COLO668 (cell line): Measurements from ENCODE around the gene PITPNM3.
"Not testable (repeated sequence)": the region's sequence is repeated elsewhere in the genome, so short reads cannot be mapped to it uniquely, and the experiment has no call there.

ENCODE experiments used
- DNase-seq: peaks from one replicate; lab custom pipeline; 2025; ENCODE audit not compliant: unreplicated experiment; lab: John Stamatoyannopoulos, UW

PITPNM3 gene

GRCh38 chr17:6574687-6575595 lies 18.6 kb upstream of the PITPNM3 start:
- DNase-seq, result no peak

DNA sequence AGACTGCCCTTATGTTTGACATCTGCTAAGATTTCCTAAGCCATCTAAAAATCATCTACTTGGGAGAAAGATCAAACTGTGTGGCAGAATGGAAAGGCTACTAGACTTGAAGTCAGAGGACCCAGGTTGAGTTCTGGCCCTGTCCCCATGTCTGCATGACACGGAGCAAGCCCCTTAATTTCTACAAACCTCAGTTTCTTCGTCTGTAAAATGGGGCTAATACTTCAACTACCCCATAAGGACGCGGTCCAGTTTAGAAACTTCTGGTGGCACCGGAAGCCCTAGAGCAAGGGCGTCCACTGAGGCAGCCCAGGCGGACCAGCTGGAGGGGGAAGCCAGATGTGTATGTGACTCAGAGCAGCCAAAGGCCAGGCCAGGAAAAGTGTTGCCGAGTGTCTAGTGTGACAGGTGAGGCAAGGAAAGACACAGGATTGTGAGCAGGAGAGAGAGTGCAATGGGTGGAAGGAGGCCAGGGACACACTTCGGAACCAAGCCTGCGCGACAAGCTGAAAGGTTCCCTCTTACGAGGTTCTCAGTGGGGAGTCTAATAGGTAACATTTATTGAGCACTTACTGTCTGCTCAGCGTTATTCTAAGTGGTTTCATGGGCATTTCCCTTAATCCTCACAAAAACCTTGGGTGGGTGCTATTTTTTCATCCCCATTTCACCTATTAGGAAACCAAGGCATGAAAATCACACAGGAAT lies 17.8 kb upstream of the PITPNM3 start:
- no peak for DNase-seq

DNA sequence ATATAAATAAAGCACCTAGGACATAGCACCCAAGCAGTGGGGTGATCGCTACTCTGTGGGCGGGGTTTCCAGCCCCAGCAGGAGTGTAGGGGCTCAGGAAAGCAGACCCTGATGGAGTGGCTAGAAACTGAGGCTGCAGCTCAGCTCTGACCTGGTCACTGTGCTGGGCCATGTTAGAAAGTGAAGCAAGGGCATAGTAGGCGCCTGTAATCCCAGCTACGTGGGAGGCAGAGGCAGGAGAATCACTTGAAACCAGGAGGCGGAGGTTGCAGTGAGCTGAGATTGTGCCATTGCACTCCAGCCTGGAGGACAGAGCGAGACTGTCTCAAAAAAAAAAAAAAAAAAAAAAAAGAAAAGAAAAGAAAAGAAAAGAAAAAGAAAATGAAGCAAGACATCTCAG lies 17.1 kb upstream of the PITPNM3 start:
- DNase-seq, result not testable (repeated sequence)

DNA sequence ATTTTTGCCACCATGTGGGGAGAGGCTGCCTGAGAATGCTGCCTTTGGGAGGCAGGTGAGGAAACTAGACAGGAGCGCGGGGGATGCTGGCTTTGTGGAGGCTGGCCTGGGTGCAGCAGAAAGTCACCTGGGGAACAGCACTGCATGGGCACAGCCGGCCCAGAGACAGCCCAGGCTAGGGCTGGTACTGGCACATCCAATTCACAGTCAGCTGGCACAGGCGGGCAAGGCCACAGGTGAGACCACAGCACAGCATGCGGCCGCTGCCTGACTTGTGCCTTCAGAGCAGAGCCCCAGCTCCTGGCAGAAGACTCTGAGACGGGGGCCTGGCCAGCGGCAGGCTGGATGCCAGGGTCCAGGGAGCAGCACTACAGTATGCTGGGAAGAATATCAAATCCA lies 16.6 kb upstream of the PITPNM3 start:
- DNase-seq, result no peak

GRCh38 chr17:6571452-6571781 lies 15.1 kb upstream of the PITPNM3 start:
- no peak for DNase-seq

DNA sequence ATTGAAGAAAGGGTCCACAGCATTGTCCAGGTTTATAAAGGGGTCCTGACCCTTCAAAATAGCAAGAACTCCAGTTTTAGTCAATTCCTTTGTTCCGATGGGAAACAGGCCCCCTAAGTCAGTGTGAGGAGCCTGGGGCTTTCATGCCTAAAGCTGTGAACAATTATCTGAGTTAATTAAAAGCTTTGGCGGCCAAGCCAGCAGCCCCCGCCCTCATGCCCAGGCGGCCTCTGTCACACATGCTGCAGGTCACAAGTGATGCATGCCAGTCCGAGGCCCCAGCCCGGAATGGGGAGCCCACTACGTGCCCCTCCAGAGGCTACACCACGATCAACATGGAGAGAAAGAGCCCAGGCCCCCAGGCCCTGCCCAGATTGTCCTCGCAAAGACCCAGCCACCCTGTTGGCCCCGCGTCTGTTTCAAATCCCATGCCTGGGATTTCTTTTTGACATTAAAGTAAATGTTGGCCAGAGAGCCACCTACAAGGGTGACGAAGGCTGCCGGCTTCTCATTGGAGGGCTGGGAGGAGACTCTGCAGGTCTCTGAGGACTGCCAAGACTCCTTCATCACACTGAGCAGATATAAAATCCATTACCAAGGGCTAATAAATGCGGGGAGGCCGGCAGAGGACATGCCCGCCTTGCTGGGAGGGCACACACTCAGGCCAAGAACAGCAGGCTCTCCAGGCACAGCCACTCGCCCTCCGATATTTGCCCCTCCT lies 14.5 kb upstream of the PITPNM3 start:
- DNase-seq, result no peak

GRCh38 chr17:6569370-6570285 lies 13.3 kb upstream of the PITPNM3 start:
- no peak for DNase-seq

GRCh38 chr17:6568184-6568758 lies 11.9 kb upstream of the PITPNM3 start:
- DNase-seq, result no peak

- no peak for DNase-seq
These were observed 11.3 kb upstream of the PITPNM3 start for GRCh38 chr17:6567528-6568183.

DNA sequence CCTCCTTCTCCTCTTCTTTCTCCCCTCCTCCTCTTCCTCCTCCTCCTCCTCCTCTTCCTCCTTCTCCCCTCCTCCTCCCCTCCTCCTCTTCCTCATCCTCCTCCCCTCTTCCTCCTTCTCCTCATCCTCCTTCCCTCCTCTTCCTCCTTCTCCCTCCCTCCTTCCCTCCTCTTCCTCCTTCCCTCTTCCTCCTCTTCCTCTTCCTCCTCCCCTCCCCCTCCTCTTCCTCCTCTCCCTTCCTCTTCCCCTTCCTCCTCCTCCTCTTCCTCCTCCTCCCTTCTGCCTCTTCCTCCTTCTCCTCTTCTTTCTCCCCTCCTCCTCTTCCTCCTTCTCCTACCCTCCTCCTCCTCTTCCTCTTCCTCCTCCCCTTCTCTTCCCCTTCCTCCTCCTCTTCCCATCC lies 5.1 kb upstream of the PITPNM3 start:
- no peak for DNase-seq

GRCh38 chr17:6560496-6560895 lies 4.1 kb upstream of the PITPNM3 start:
- DNase-seq, result no peak

DNA sequence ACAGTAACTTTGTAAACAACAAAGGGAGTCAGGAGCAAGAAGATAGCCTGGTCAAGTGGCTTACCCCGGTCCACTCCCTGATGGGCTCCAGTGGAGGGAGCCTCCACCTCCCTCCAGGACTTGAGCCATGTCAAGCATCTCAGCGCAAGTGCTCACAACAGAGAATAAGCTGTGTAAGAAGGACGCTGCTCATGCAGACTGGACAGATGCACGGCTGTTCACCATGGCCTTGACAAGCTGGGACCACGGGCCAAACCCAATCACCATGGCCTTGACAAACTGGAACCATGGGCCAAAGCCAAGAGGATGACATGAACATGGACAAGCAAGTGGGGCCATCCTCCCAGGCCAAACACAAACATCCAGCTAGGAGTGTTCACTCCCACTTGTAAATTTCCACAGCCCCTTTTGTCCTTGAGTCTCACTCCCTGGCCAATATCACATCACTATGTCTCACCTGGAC lies 3.4 kb upstream of the PITPNM3 start:
- DNase-seq, result no peak

DNA sequence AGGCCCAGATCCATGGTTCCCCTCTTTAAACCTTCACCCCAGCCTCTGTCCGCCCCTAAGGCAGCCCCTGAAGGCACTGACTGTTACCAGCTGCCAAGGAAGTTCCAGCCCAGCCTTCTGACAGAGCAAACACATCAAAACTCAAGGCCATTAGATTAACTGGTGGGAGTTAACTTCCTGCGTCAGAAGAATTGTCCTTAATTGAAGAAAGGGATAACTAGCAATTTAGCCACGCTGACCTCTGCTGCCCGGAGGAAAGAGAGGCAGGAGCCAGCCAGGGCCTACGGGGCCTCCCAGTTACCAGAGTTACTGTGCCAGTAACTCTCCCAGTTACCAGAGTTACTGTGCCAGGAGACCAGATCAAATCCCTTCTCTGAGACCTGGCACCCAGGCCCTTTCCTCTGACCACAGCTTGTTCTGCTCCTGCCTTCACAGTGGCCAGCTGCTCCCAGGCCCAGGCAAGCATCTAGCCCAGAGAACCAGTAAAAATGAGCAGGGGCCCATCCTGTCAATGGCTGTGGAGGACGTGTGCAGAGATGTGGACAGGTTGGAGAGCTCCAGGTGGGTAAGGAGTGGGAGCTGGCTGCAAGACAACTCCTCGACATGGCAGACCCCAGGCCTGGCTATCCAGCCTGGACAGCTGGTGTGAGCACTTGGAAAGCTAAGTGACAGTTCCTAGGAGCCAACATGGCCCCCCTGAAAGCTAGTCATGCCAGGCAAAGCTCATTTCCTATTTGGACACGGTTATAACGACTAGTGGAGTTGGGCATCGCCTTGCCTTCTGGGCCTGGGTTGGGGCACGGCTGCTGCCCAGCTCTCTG lies 2.8 kb upstream of the PITPNM3 start:
- DNase-seq, result no peak

GRCh38 chr17:6558276-6558675 lies 1.9 kb upstream of the PITPNM3 start:
- DNase-seq, result no peak

DNA sequence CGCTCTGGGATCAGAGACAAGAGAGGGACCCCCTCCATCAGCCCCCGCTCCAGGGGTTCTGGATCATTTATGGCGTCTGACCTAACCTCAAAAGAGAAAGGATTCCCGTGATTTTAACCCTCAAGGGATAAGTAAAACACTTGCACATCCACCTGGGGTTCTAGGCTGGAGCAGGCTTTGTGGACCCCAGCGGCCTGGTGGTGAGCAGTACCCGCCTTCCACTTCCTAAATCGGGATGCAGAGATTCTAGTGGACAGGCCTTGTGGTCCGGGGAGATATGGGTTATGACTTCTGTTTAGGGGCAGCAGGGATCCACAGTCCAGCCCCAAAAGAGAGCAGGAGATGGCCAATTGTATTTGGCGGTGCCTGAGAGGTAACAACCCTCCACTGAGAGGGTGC lies 684 bp upstream of the PITPNM3 start:
- DNase-seq, result no peak

GRCh38 chr17:6555331-6556120 lies 829 bp downstream of the PITPNM3 start:
- no peak for DNase-seq

DNA sequence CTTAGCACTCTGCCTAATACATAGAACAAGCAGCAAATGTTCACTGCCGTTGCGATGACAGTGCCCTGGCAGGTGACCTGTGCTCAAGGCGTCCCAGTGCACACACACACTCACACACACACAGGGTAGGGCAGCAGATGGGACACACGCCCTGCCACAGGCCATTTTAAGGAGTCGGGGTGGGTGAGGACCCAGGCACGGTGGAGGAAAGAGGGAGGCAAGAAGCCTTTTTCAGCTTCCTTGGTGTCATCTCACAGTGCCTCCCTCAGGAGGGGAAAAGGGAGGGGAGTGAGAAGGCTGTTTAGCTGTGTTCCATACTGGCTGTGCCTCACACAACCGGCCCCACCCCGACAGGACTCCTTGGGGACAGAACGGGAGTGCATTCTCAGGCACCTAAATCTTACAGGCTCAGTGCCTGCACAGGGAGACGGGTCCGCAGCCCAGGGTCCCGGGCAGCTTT lies 1.5 kb downstream of the PITPNM3 start:
- DNase-seq, result no peak

- no peak for DNase-seq
These were observed 2.0 kb downstream of the PITPNM3 start for GRCh38 chr17:6554342-6554741.
